Nephron progenitor cell (in vitro differentiated cells): ENCODE measurements around the gene HAGHL.

Source experiments
- DNase-seq: peaks from one replicate; pipeline ENCODE4 v3.0.0; 2021
- H3K27ac Mint-ChIP-seq: 2 replicates; pipeline ENCODE4 v1.8.0; 2021; ENCODE audit warnings: mild to moderate bottlenecking, moderate library complexity, mixed read lengths
- H3K27me3 Mint-ChIP-seq: 2 replicates; pipeline ENCODE4 v1.8.0; 2021; ENCODE audit warnings: mild to moderate bottlenecking, low read depth, mixed read lengths; ENCODE audit not compliant: poor library complexity
- H3K36me3 Mint-ChIP-seq: 2 replicates; pipeline ENCODE4 v1.8.0; 2021; ENCODE audit warnings: low read depth, mixed read lengths
- H3K4me1 Mint-ChIP-seq: 2 replicates; pipeline ENCODE4 v1.8.0; 2021; ENCODE audit warnings: mixed read lengths
- H3K4me3 Mint-ChIP-seq: 2 replicates; pipeline ENCODE4 v1.8.0; 2021; ENCODE audit warnings: mild to moderate bottlenecking, moderate library complexity, mixed read lengths
- H3K9me3 Mint-ChIP-seq: 2 replicates; pipeline ENCODE4 v1.8.0; 2021; ENCODE audit warnings: mild to moderate bottlenecking, moderate library complexity, mixed read lengths
- CTCF ChIP-seq: fragments of 200-600 bp; sonication (generic); IDR thresholded peaks from 2 replicates; pipeline ENCODE4 v1.5.0; 2021; ENCODE audit warnings: antibody characterized with exemption

HAGHL gene

DNA sequence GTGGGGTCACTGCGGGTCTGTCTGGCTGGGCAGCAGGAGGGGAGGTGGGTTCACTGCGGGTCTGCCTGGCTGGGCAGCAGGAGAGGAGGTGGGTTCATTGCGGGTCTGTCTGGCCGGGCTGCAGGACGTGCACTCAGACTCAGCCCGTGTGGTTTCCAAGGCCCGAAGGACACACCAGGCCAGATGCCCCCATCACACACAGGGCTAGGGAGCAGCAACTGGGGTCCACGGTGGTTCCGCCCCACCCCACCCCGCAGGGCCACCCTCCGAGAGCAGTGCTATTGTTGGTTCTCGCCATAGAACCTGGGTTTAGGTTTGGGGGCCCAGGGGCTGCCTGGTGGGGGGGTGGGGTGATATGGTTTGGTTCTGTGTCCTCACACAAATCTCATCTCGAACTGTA, 19.7 kb downstream of the HAGHL start:
- Mint-ChIP-seq H3K4me1 (peaks cover 13% of the 10 kb centered on the region), H3K27me3 (peaks cover 27% of the 10 kb centered on the region), H3K36me3 (no peaks in the 10 kb centered on the region), H3K27ac (no peak overlapping the region), H3K4me3 (no peak overlapping the region), H3K9me3 (no peaks in the 10 kb centered on the region)
- DNase-seq, result no peak
- no peak for TF ChIP-seq CTCF

DNA sequence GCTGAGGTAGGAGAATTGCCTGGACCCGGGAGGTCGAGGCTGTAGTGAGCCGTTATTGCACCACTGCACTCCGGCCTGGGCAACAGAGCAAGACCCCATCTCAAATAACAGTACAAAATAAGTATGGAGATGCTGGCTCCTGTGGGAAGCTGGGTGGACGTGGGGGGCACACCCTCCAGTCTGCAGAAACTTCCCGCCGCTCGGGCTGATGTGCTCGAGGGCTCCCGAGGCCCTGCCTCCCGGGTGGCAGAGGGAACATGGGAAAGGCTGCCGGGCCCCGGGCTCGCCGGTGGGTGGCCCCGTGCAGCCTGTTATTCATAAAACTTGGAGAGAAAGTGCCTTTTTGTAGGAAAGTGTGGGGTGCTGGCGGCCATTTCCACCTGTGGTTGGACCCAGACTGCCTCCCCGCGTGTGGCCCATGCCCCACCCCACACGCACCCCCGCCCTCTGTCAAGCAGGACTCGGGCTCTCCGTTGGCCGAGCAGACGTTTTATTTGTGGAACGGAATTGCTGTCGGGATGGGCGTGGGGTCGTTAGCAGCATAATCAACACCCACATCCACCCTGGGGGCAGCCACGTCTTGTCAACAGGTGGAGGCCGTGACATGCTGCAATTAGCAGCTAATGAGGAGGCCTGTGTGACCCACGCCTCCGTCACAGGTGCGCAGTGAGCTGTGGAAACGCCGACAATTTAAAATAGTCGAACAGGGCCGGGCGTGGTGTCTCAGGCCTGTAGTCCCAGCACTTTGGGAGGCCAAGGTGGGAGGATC, 21.3 kb downstream of the HAGHL start:
- DNase-seq, result no peak
- Mint-ChIP-seq H3K9me3 (no peaks in the 10 kb centered on the region), H3K27ac (no peak overlapping the region), H3K27me3 (peaks cover 41% of the 10 kb centered on the region), H3K4me1 (peaks cover 24% of the 10 kb centered on the region), H3K36me3 (no peaks in the 10 kb centered on the region), H3K4me3 (no peak overlapping the region)
- no peak for TF ChIP-seq CTCF

- Mint-ChIP-seq H3K36me3 (no peaks in the 10 kb centered on the region), H3K27ac (no peak overlapping the region), H3K4me3 (no peak overlapping the region), H3K4me1 (peaks cover 24% of the 10 kb centered on the region), H3K27me3 (peaks cover 45% of the 10 kb centered on the region), H3K9me3 (no peaks in the 10 kb centered on the region)
- TF ChIP-seq CTCF, result no peak
- DNase-seq, result no peak
These were observed 22.1 kb downstream of the HAGHL start for GRCh38 chr16:749010-749409.

- Mint-ChIP-seq H3K4me3 (no peak overlapping the region), H3K27me3 (peaks cover 48% of the 10 kb centered on the region), H3K27ac (no peak overlapping the region), H3K9me3 (no peaks in the 10 kb centered on the region), H3K4me1 (peaks cover 24% of the 10 kb centered on the region), H3K36me3 (no peaks in the 10 kb centered on the region)
- no peak for DNase-seq
- no peak for TF ChIP-seq CTCF
These were observed 23.6 kb downstream of the HAGHL start for GRCh38 chr16:750485-750884.

DNA sequence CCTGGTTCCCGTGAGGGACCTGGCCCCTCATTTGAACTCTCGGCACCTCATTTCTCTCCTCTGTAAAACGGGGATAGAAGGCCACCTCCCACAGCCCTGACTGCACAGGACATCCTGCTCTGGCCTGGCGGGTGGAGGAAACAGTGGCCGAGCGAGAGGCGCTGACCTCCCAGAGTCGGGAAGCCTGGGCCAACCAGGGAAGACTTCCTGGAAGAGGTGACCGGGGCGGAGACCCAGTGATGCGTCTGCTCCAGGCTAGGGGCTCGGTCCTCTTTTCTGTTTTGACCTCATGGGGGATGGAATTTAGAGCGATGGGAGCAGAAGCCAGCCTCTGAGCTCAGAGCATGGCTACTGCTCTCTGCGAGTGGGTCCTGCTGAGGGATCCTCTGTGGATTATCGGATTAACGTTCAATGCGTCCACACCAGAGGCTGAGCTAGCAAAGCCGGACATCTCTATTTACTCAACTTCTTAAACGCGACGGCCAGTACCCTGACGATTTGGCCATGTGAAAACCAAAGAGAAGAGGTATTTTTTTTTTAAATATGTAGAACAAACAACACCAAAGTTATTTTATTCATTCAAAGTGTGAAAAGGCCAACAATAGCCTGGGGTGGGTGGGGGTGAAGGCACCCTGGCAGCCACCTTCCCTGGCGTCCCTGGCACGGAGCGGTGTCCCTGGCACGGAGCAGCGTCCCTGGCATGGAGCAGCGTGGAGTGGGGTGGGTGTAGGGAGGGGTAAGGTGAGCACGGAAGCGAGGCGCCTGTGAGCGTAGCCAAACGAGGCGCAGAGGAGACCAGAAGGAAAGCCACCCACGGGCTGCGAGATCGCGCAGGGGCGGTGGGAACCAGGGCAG, 24.5 kb downstream of the HAGHL start:
- DNase-seq, result no peak
- Mint-ChIP-seq H3K27me3 (peaks cover 48% of the 10 kb centered on the region), H3K27ac (no peak overlapping the region), H3K4me1 (peaks cover 24% of the 10 kb centered on the region), H3K36me3 (no peaks in the 10 kb centered on the region), H3K9me3 (peaks cover 2% of the 10 kb centered on the region), H3K4me3 (no peak overlapping the region)
- TF ChIP-seq CTCF, result no peak
